Cardiac septum (tissue), 1 donor: ENCODE data around the gene AZGP1. TPM values are rescaled to one million over a fixed set of nuclear protein-coding genes. Genes with fewer than 3 reads are reported as not detected.

ENCODE experiments used
- DNase-seq: peaks from one replicate; pipeline ENCODE4 v3.0.0-alpha.2; 2020; ENCODE audit warnings: low spot score
- intact Hi-C: fragments of 100-400 bp; cut with DNase I; formaldehyde crosslinking; loops from one replicate; pipeline ENCODE4 v1.14.0; 2022
- total RNA-seq: library from RNA; stranded (reverse); fragmentation: NEBNext Ultra II Directional; extraction: Animal tissue kit (Norgen Biotek cat#: 25700); gene quantifications from one replicate; pipeline ENCODE4 v1.2.1, GENCODE V29; 2021
- donor health status: DM: no; HTN: no; CAD: no.

AZGP1 gene
- total RNA-seq, 1 donor from 2014 or later, result 114 TPM

DNA sequence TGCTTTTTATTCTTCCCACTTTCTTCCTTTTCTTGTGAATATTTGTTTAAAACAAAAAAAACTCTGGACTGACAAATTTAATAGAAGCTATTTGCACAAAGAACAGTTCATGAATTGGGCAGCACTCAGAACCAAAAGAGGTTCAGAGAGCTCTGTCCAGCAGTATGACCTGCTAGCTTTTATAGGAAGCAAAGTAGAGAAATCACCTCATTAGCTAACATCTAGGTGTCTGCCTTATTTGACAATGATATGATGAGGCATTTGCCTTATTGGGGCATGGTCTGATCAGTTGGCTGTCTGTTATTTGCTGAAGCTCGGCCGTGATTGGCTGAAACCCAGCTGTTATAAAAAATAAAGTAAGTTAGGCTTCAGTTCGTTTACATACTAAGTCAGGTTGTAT, 55.7 kb downstream of the AZGP1 start:
- DNase-seq, result no peak
- intact Hi-C loops, result no loop called here

DNA sequence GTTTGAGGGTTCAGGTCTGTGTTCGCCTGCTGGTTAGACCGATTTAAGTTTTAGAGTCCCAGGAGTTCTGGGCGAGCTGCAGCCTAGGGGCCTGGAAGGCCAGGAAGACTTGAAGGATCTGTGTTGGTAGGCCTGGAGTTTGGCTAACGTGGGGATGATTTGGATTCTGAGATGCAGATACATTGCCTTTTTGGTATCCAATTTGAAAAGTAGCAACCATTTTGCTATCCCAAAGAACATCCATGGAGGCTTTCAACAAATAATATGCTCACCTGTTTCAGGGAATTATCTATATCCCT, 56.1 kb downstream of the AZGP1 start:
- intact Hi-C loops, result loop anchor here (10.0 kb wide), 1 partner anchor 165 kb away; the partner anchor contains the start of genes COPS6 and ZNF3
- no peak for DNase-seq

DNA sequence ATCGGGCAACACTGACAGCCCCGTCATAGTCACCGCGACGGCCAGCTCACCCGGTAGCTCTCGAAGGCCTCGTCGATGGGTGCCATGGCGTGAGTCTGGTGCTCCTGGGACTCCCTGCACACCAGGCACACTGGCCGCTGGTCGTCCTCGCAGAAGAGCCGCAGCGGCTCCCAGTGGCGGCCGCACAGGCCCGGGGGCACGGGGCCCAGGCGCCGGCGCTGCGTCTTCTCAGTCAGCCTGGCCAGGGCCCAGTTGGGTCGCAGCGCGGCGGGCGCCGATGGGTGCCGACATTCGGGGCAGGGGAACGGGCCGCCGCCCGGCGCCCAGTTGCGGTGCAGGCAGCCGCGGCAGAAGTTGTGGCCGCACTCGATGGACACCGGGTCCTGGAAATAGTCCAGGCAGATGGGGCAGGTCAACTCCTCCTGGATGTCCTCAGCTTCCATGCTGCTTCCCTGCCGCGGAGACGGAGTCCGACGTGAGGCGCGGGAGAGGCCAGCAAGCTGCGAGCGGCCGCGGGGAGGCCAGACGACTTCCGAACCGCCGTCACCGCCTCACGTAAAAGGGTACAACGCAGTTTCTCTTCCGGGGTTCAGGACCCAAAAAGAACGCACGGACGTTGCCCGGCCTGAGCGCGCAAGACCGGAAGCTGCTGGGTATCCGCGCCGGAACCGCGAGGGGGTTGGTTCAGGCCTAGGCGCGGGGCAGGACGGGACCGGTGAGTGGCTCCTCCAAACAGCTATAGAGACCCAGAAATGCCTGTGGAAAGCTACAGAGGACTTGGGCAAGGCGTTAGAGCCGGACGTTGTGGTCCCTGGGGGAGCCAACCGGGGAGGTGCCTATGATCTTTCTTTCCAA, 56.6 kb downstream of the AZGP1 start, which contains the start of gene TRIM4:
TRIM4 (minus strand) TSS at position 572 of the 855 bp plus-strand sequence; CDS start at position 443, 129 bp downstream.
- intact Hi-C loops, result loop anchor here (10.0 kb wide), 1 partner anchor 166 kb away; the partner anchor contains the start of genes COPS6 and ZNF3
- peak; percentile 94 for DNase-seq

Other genes starting within 250 kb of the AZGP1 start
- not detected for gene CYP3A7, start 240.8 kb downstream of the AZGP1 start, total RNA-seq
- not detected for gene CYP3A4, start 191.8 kb downstream of the AZGP1 start, total RNA-seq
- gene CYP3A43, start 148.0 kb downstream of the AZGP1 start, total RNA-seq, result not detected
- gene OR2AE1, start 99.0 kb downstream of the AZGP1 start, total RNA-seq, result not detected
- gene TRIM4, start 56.5 kb downstream of the AZGP1 start, total RNA-seq, result 7.8 TPM
- not detected for gene GJC3, start 46.4 kb downstream of the AZGP1 start, total RNA-seq
- 52.3 TPM for gene ZKSCAN1, start 39.6 kb upstream of the AZGP1 start, total RNA-seq
- 6.1 TPM for gene ZSCAN21, start 73.7 kb upstream of the AZGP1 start, total RNA-seq
- gene ZNF3, start 105.7 kb upstream of the AZGP1 start, total RNA-seq, result 14.5 TPM
- gene COPS6, start 112.9 kb upstream of the AZGP1 start, total RNA-seq, result 86.4 TPM
- gene MCM7, start 125.4 kb upstream of the AZGP1 start, total RNA-seq, result 20.5 TPM
- 13.7 TPM for gene AP4M1, start 125.6 kb upstream of the AZGP1 start, total RNA-seq
- gene TAF6, start 143.3 kb upstream of the AZGP1 start, total RNA-seq, result 26.6 TPM
- 9.7 TPM for gene CNPY4, start 143.6 kb upstream of the AZGP1 start, total RNA-seq
- gene MBLAC1, start 150.9 kb upstream of the AZGP1 start, total RNA-seq, result 1.5 TPM
- 89.1 TPM for gene LAMTOR4, start 172.9 kb upstream of the AZGP1 start, total RNA-seq
- 11.4 TPM for gene TRAPPC14, start 182.7 kb upstream of the AZGP1 start, total RNA-seq
- gene GAL3ST4, start 192.6 kb upstream of the AZGP1 start, total RNA-seq, result 1.5 TPM
- 0.92 TPM for gene GPC2, start 201.3 kb upstream of the AZGP1 start, total RNA-seq
- gene STAG3, start 201.9 kb upstream of the AZGP1 start, total RNA-seq, result 0.43 TPM
- gene PVRIG, start 243.9 kb upstream of the AZGP1 start, total RNA-seq, result not detected